HL-60 (cell line): ENCODE results near the gene FKBP1B.

Source experiments
- DNase-seq, 2 experiments: peaks; one replicate each; pipeline ENCODE4 v3.0.0-alpha.2; 2010 to 2020; ENCODE audit warnings: low read depth in 1 of 2, low spot score in 1 of 2
- H3K27ac ChIP-seq: fragments of 250-450 bp; sonication (Bioruptor Pico); replicated peaks from 2 replicates; pipeline ENCODE4 v1.5.1; 2020; ENCODE audit warnings: mild to moderate bottlenecking, moderate library complexity
- H3K27me3 ChIP-seq: fragments of 250-450 bp; sonication (Bioruptor Pico); 2 replicates; pipeline ENCODE4 v1.5.1; 2021; ENCODE audit warnings: mild to moderate bottlenecking, moderate library complexity; ENCODE audit not compliant: insufficient read depth, poor library complexity, severe bottlenecking
- H3K4me3 ChIP-seq: replicated peaks from 2 replicates; pipeline ENCODE4 v1.5.1; 2011; ENCODE audit warnings: mild to moderate bottlenecking, control low read depth, low read length; ENCODE audit not compliant: insufficient read depth
- GABPA ChIP-seq: IDR thresholded peaks from 2 replicates; pipeline ENCODE4 v1.6.1; 2012; ENCODE audit warnings: low read depth
- POLR2AphosphoS5 ChIP-seq: IDR thresholded peaks from 2 replicates; pipeline ENCODE4 v1.6.1; 2012; ENCODE audit warnings: low read depth
- SPI1 ChIP-seq: IDR thresholded peaks from 2 replicates; pipeline ENCODE4 v1.6.1; 2012; ENCODE audit warnings: low read depth, mild to moderate bottlenecking, borderline replicate concordance
- TF ChIP-seq, protein P1 (sequence below): IDR thresholded peaks from 2 replicates; pipeline ENCODE4 v1.6.1; 2012; ENCODE audit warnings: low read depth; ENCODE audit not compliant: insufficient replicate concordance
- TF ChIP-seq, protein P2 (sequence below): IDR thresholded peaks from one replicate; pipeline ENCODE4 v1.5.1; 2011; ENCODE audit warnings: low read length, control low read depth, inconsistent platforms; ENCODE audit not compliant: insufficient read depth

Gene FKBP1B

DNA sequence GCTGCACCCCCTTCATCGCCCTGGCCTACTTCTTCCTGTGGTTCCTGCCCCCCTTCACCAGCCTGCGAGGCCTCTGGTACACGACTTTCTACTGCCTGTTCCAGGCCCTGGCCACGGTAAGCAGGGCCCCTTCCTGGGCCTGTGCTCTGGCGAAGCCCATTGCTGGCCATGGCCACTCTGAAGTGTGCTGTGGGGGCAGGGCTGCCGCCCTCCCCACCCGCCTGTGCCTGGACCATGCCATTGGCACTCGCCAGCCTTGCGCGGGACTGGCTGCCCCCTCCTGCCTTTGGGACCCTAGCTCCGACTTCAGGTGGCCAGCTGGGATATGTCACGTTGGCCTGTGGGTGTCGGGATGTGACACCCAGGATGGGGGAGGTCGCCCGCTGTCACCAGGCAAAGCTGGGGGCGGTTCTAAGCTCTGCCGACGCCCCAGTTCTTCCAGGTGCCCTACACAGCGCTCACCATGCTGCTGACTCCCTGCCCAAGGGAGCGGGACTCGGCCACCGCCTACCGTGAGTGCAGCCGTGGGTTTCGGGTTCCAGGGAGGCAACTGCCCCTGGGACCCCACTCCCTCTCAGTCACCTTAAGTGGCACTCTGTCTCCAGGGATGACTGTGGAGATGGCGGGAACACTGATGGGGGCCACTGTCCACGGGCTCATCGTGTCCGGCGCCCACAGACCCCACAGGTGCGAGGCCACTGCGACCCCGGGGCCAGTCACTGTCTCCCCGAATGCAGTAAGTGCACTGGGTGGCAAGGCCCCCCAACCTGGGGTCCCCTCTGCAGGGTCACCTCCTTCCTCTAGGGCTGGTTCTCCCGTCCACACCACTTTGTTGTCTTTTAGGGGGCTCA, 32.5 kb upstream of the FKBP1B start:
- H3K27ac ChIP-seq, result no peak overlapping the region

GRCh38 chr2:24017711-24018110, 31.8 kb upstream of the FKBP1B start:
- H3K27ac ChIP-seq, result no peak overlapping the region
- DNase-seq, result no peak
- no peak overlapping the region for H3K4me3 ChIP-seq
- peaks cover 6% of the 10 kb centered on the region for H3K27me3 ChIP-seq
- TF ChIP-seq GABPA (no peak), POLR2AphosphoS5 (no peak)
- TF ChIP-seq, protein P1, sequence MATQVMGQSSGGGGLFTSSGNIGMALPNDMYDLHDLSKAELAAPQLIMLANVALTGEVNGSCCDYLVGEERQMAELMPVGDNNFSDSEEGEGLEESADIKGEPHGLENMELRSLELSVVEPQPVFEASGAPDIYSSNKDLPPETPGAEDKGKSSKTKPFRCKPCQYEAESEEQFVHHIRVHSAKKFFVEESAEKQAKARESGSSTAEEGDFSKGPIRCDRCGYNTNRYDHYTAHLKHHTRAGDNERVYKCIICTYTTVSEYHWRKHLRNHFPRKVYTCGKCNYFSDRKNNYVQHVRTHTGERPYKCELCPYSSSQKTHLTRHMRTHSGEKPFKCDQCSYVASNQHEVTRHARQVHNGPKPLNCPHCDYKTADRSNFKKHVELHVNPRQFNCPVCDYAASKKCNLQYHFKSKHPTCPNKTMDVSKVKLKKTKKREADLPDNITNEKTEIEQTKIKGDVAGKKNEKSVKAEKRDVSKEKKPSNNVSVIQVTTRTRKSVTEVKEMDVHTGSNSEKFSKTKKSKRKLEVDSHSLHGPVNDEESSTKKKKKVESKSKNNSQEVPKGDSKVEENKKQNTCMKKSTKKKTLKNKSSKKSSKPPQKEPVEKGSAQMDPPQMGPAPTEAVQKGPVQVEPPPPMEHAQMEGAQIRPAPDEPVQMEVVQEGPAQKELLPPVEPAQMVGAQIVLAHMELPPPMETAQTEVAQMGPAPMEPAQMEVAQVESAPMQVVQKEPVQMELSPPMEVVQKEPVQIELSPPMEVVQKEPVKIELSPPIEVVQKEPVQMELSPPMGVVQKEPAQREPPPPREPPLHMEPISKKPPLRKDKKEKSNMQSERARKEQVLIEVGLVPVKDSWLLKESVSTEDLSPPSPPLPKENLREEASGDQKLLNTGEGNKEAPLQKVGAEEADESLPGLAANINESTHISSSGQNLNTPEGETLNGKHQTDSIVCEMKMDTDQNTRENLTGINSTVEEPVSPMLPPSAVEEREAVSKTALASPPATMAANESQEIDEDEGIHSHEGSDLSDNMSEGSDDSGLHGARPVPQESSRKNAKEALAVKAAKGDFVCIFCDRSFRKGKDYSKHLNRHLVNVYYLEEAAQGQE, result no peak

More for the DNA sequence above, 32.5 kb upstream of the FKBP1B start:
- H3K4me3 ChIP-seq, result no peak overlapping the region
- DNase-seq, result no peak
- no peak for TF ChIP-seq GABPA
- TF ChIP-seq, protein P1, result no peak
- TF ChIP-seq, protein P2, sequence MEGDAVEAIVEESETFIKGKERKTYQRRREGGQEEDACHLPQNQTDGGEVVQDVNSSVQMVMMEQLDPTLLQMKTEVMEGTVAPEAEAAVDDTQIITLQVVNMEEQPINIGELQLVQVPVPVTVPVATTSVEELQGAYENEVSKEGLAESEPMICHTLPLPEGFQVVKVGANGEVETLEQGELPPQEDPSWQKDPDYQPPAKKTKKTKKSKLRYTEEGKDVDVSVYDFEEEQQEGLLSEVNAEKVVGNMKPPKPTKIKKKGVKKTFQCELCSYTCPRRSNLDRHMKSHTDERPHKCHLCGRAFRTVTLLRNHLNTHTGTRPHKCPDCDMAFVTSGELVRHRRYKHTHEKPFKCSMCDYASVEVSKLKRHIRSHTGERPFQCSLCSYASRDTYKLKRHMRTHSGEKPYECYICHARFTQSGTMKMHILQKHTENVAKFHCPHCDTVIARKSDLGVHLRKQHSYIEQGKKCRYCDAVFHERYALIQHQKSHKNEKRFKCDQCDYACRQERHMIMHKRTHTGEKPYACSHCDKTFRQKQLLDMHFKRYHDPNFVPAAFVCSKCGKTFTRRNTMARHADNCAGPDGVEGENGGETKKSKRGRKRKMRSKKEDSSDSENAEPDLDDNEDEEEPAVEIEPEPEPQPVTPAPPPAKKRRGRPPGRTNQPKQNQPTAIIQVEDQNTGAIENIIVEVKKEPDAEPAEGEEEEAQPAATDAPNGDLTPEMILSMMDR, result no peak
- TF ChIP-seq POLR2AphosphoS5, result no peak
- TF ChIP-seq SPI1, result no peak
- H3K27me3 ChIP-seq, result peaks cover 10% of the 10 kb centered on the region

GRCh38 chr2:24018241-24018640, 31.3 kb upstream of the FKBP1B start:
- no peak overlapping the region for H3K27ac ChIP-seq
- H3K27me3 ChIP-seq, result peaks cover under 1% of the 10 kb centered on the region
- no peak for DNase-seq
- no peak overlapping the region for H3K4me3 ChIP-seq
- TF ChIP-seq POLR2AphosphoS5 (no peak), SPI1 (no peak), GABPA (no peak)
- TF ChIP-seq, protein P1, result no peak
- TF ChIP-seq, protein P2, result no peak
